CD4-positive, alpha-beta T cell treated with Interleukin-1 beta for 1 hour (primary cell): ENCODE measurements around the gene RAD51B.

Experiments
- DNase-seq, 2 donors: peaks; one replicate each; pipeline ENCODE4 v3.0.0-alpha.2; 2020 to 2022

RAD51B gene

GRCh38 chr14:67908052-67908754 lies 88.6 kb downstream of the RAD51B start:
- no peak for DNase-seq

- no peak for DNase-seq
These were observed 92.0 kb downstream of the RAD51B start for GRCh38 chr14:67911562-67911961.

GRCh38 chr14:67916430-67916829 lies 96.9 kb downstream of the RAD51B start:
- DNase-seq: no peak

- DNase-seq: no peak
These were observed 97.4 kb downstream of the RAD51B start for GRCh38 chr14:67917006-67917405.

GRCh38 chr14:67918838-67919237 lies 99.3 kb downstream of the RAD51B start:
- DNase-seq: no peak

GRCh38 chr14:67919259-67920032 lies 99.9 kb downstream of the RAD51B start:
- no peak for DNase-seq

GRCh38 chr14:67926821-67927220 lies 107.2 kb downstream of the RAD51B start:
- no peak for DNase-seq

- DNase-seq: no peak
These were observed 107.7 kb downstream of the RAD51B start for GRCh38 chr14:67927244-67927643.

- no peak for DNase-seq
These were observed 108.8 kb downstream of the RAD51B start for GRCh38 chr14:67928375-67928774.

GRCh38 chr14:67932708-67933246 lies 113.2 kb downstream of the RAD51B start:
- DNase-seq: no peak

- no peak for DNase-seq
These were observed 113.7 kb downstream of the RAD51B start for GRCh38 chr14:67933266-67933665.

GRCh38 chr14:67934087-67934486 lies 114.5 kb downstream of the RAD51B start:
- DNase-seq: peak; percentile 6 to 52

- DNase-seq: no peak
These were observed 115.3 kb downstream of the RAD51B start for GRCh38 chr14:67934862-67935261.

GRCh38 chr14:67935371-67935770 lies 115.8 kb downstream of the RAD51B start:
- no peak for DNase-seq

- no peak for DNase-seq
These were observed 118.5 kb downstream of the RAD51B start for GRCh38 chr14:67938071-67938470.

- DNase-seq: no peak
These were observed 121.2 kb downstream of the RAD51B start for GRCh38 chr14:67940486-67941455.

- DNase-seq: no peak
These were observed 122.0 kb downstream of the RAD51B start for GRCh38 chr14:67941456-67942018.

- DNase-seq: no peak
These were observed 122.6 kb downstream of the RAD51B start for GRCh38 chr14:67942080-67942710.

GRCh38 chr14:67943947-67944346 lies 124.4 kb downstream of the RAD51B start:
- peak; percentile 50 to 66 for DNase-seq

- DNase-seq: no peak
These were observed 125.0 kb downstream of the RAD51B start for GRCh38 chr14:67944605-67945004.

GRCh38 chr14:67949771-67950170 lies 130.2 kb downstream of the RAD51B start:
- DNase-seq: no peak

GRCh38 chr14:67950386-67950785 lies 130.8 kb downstream of the RAD51B start:
- DNase-seq: no peak
